Activated CD8-positive, alpha-beta memory T cell treated with anti-CD3 and anti-CD28 coated beads, Interleukin-2, amount 10 ng/mL, durations not matched to agents 7 days and 5 days (primary cell): ENCODE results near the gene NTRK3. TPM values are rescaled to one million over a fixed set of nuclear protein-coding genes. Genes with fewer than 3 reads are reported as not detected.

ENCODE experiments used
- ATAC-seq: fragments of 150-1000 bp; cut with Tn5 transposase; one replicate; pipeline ENCODE4 v1.10.0; 2021; ENCODE audit warnings: moderate library complexity
- CTCF ChIA-PET: fragments of 350-600 bp; sonication (Branson Sonifier 250); formaldehyde crosslinking; loops from one replicate; lab custom pipeline; 2021; ENCODE audit warnings: antibody characterized with exemption; lab: Charles Lee
- DNase-seq: peaks from one replicate; pipeline ENCODE4 v3.0.0-alpha.2; 2020
- H3K27ac Mint-ChIP-seq: one replicate; pipeline ENCODE4 v1.8.0; 2021; ENCODE audit warnings: mild to moderate bottlenecking, mixed read lengths
- H3K27me3 Mint-ChIP-seq: one replicate; pipeline ENCODE4 v1.8.0; 2021; ENCODE audit warnings: mixed read lengths
- H3K36me3 Mint-ChIP-seq: one replicate; pipeline ENCODE4 v1.8.0; 2021; ENCODE audit warnings: mild to moderate bottlenecking, mixed read lengths
- H3K4me1 Mint-ChIP-seq: one replicate; pipeline ENCODE4 v1.8.0; 2021; ENCODE audit warnings: mixed read lengths
- H3K4me3 Mint-ChIP-seq: one replicate; pipeline ENCODE4 v1.8.0; 2021; ENCODE audit warnings: mild to moderate bottlenecking, moderate library complexity, mixed read lengths
- H3K9me3 Mint-ChIP-seq: one replicate; pipeline ENCODE4 v1.8.0; 2022; ENCODE audit warnings: low read depth, mixed read lengths
- total RNA-seq, 2 experiments: library from RNA; stranded (reverse); gene quantifications; one replicate each; pipeline ENCODE4 v1.2.3, GENCODE V29; 2021

Gene NTRK3
- total RNA-seq, 2 experiments from 2014 or later = not detected

DNA sequence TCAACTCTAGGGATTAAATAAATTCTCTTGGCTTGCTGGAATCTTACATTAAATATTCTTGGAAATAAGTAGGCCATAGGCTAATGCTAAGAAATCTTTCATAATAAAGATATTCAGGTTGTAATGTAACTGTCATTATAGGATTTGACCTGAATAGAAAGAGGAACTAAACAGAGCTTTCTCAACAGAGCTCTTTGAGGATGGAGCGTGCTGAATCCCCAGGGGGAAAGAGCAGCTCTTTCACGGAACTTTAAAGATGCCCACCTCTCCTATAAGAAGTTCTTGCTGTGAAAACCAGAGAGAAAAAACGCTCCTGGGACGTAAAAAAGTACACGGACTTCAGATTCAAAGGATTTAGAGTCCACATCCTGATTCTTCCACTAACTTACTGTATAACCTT, 77.9 kb downstream of the NTRK3 start:
- H3K27ac Mint-ChIP-seq = no peak overlapping the region
- ATAC-seq (no peak), DNase-seq (no peak)
- no peak overlapping the region for H3K4me3 Mint-ChIP-seq
- no peaks in the 10 kb centered on the region for H3K27me3 Mint-ChIP-seq
- CTCF ChIA-PET = no interaction called here
- H3K4me1 Mint-ChIP-seq = no peaks in the 10 kb centered on the region
- no peaks in the 10 kb centered on the region for H3K36me3 Mint-ChIP-seq
- H3K9me3 Mint-ChIP-seq = no peaks in the 10 kb centered on the region

GRCh38 chr15:88177451-88177850, 79.1 kb downstream of the NTRK3 start:
- CTCF ChIA-PET = no interaction called here
- H3K4me3 Mint-ChIP-seq = no peak overlapping the region
- no peaks in the 10 kb centered on the region for H3K27me3 Mint-ChIP-seq
- no peak overlapping the region for H3K27ac Mint-ChIP-seq
- DNase-seq (no peak), ATAC-seq (no peak)
- no peaks in the 10 kb centered on the region for H3K4me1 Mint-ChIP-seq
- H3K9me3 Mint-ChIP-seq = no peaks in the 10 kb centered on the region
- H3K36me3 Mint-ChIP-seq = no peaks in the 10 kb centered on the region

GRCh38 chr15:88174571-88174970, 82.0 kb downstream of the NTRK3 start:
- H3K9me3 Mint-ChIP-seq = no peaks in the 10 kb centered on the region
- no peak overlapping the region for H3K27ac Mint-ChIP-seq
- H3K4me3 Mint-ChIP-seq = no peak overlapping the region
- no peaks in the 10 kb centered on the region for H3K4me1 Mint-ChIP-seq
- ATAC-seq = no peak
- H3K36me3 Mint-ChIP-seq = no peaks in the 10 kb centered on the region
- CTCF ChIA-PET = no interaction called here
- no peaks in the 10 kb centered on the region for H3K27me3 Mint-ChIP-seq
- DNase-seq = no peak

DNA sequence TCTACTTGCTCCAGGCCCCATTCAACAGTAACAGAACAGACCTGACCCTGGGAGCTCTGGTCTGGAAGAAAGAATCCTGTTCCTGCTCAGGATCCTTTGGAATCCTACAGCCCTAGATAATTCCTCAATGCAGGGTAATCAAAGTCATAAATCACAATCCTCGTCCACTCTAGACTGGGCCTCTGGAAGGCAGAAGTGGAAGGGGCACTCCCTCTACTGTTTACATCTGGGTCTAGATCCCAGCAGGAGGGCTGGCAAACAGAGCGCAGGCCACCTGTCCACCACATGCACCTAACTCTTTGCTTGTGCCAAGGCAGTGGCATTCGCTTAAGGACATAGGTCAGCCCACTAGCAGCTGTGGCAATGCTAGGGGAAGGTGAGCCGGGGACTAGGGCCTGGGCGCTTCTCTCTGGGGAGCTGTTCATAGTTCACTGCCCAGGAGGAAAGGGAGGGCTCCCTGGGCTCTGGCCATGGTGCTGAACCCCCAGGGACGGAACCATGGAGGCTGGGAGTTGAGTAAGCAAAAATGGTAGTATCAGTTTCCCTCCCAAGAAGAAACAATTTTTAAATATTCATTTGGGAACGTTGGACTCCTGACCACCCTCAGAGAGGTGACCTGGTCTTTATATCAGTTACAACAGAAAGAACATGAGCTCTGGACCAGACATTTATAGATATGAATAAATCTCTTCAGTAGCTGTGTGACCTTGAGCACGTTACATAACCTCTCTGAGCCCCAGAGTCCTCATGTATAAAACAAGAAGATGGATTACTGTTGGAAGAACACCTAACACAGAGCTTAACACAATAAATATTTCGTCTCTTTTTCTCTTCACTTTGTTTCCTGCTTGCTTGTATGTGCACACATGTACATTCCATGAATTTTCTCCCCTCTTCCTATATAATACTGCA, 90.2 kb downstream of the NTRK3 start:
- ATAC-seq (no peak), DNase-seq (no peak)
- no peaks in the 10 kb centered on the region for H3K4me1 Mint-ChIP-seq
- H3K27ac Mint-ChIP-seq = no peak overlapping the region
- H3K27me3 Mint-ChIP-seq = no peaks in the 10 kb centered on the region
- CTCF ChIA-PET = no interaction called here
- no peaks in the 10 kb centered on the region for H3K9me3 Mint-ChIP-seq
- H3K36me3 Mint-ChIP-seq = no peaks in the 10 kb centered on the region
- H3K4me3 Mint-ChIP-seq = no peak overlapping the region

DNA sequence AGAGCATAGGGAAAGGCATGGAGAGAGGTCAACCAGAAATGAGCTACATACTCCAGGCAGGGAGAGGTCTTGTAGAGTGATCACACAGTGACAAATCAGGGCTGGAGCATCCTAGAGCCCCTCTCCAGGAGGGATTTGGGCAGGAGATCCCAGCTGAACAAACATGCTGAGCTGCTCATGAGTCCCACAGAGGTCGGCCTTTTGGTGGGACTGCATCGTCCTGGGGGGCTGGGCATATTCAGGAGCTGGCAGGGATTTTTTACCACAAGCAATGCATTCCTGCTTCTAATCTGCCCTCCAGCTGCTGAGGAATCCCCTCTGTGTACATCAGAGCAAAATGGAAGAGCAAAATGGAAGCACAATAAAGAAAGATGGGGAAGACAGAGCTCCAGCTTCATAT, 94.9 kb downstream of the NTRK3 start:
- DNase-seq (no peak), ATAC-seq (no peak)
- no peaks in the 10 kb centered on the region for H3K27me3 Mint-ChIP-seq
- H3K27ac Mint-ChIP-seq = no peak overlapping the region
- H3K4me1 Mint-ChIP-seq = no peaks in the 10 kb centered on the region
- H3K36me3 Mint-ChIP-seq = no peaks in the 10 kb centered on the region
- CTCF ChIA-PET = no interaction called here
- no peaks in the 10 kb centered on the region for H3K9me3 Mint-ChIP-seq
- H3K4me3 Mint-ChIP-seq = no peak overlapping the region

- CTCF ChIA-PET = no interaction called here
- Mint-ChIP-seq H3K4me1 (no peaks in the 10 kb centered on the region), H3K36me3 (no peaks in the 10 kb centered on the region)
Observed at GRCh38 chr15:88155310-88155709, 101.2 kb downstream of the NTRK3 start.

DNA sequence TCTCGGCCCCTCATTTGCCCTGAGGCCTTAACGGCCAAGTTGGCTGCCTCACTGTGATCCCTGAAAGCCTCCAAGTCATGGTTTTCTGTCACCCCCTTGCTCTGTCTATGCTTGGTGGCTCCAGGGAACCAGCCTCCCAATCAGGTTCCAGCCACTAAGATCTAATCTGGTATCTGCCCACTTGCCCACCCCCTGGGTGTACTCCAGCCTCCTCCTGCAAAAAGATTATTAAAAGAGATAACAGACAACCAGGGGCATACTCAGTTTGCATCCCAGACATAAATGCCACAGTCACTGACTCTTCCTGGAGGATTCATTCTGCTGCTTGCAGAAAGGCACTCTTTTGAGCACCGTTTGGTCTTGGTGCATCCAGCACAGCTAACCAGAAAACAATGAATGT, 103.9 kb downstream of the NTRK3 start:
- Mint-ChIP-seq H3K4me1 (no peaks in the 10 kb centered on the region), H3K9me3 (no peaks in the 10 kb centered on the region), H3K36me3 (no peaks in the 10 kb centered on the region), H3K27ac (no peak overlapping the region), H3K4me3 (no peak overlapping the region), H3K27me3 (no peaks in the 10 kb centered on the region)
- no peak for ATAC-seq
- DNase-seq = no peak
- CTCF ChIA-PET = no interaction called here

More at GRCh38 chr15:88155310-88155709, 101.2 kb downstream of the NTRK3 start:
- Mint-ChIP-seq H3K9me3 (no peaks in the 10 kb centered on the region), H3K27me3 (no peaks in the 10 kb centered on the region), H3K27ac (no peak overlapping the region), H3K4me3 (no peak overlapping the region)
- DNase-seq (no peak), ATAC-seq (no peak)

DNA sequence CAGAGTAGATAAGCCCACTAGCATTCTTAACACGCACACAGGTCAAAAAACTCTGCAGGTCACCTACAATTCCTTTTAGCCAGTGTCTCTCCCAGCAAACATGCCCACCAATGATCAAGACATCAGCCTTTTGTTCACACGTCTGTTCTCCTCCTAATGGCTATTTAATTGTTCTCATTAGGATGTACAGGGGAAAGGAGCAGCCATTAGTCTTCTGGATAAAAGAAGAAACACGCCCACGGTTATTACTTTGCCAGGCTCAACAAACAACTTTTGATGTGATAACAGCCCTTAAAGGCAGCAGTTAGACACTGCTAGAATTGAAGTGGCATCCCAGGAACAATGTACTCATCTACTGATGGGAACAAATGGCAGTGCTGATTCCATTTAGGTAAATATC, 108.8 kb downstream of the NTRK3 start:
- Mint-ChIP-seq H3K4me1 (no peaks in the 10 kb centered on the region), H3K9me3 (no peaks in the 10 kb centered on the region), H3K36me3 (no peaks in the 10 kb centered on the region), H3K4me3 (no peak overlapping the region), H3K27ac (no peak overlapping the region), H3K27me3 (no peaks in the 10 kb centered on the region)
- ATAC-seq (no peak), DNase-seq (no peak)
- CTCF ChIA-PET = no interaction called here

DNA sequence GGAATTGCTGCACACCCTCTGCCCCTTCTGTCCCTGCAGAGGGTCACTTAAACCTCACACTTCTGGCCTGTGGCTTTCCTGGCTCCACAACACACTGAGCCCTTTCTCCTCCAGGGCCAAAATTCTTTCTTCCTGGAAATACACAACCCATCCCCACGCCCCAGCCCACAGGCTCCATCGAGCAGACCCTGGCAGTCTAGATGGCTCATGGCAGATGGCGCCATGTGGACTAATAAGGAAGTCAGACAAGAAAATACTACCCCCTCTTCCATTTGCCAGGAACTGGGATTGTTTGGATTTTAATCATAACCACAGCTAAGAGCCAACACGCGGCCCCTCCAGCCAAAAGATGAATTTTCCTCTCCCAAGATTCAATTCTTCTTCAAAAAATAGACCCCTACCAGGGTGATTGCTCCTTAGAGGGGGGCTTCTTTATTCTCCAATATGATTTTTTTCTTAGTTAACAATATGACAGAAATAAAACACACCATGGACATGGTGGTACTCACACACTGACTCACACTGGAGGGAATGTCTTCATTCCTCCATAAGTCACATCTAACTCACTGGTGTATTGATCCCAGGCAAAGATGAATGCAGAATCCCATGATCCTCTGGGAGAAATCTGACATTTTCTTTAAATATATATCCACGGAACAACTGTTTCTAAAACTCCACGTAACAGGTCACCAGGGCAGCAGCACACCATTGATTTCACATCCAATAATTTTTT, 111.5 kb downstream of the NTRK3 start:
- Mint-ChIP-seq H3K36me3 (no peaks in the 10 kb centered on the region), H3K27me3 (no peaks in the 10 kb centered on the region), H3K27ac (no peak overlapping the region), H3K4me3 (no peak overlapping the region), H3K9me3 (no peaks in the 10 kb centered on the region), H3K4me1 (no peaks in the 10 kb centered on the region)
- ATAC-seq (no peak), DNase-seq (no peak)
- CTCF ChIA-PET = no interaction called here

GRCh38 chr15:88142121-88142520, 114.4 kb downstream of the NTRK3 start:
- no peak for DNase-seq
- Mint-ChIP-seq H3K4me1 (no peaks in the 10 kb centered on the region), H3K27ac (no peak overlapping the region), H3K27me3 (no peaks in the 10 kb centered on the region), H3K4me3 (no peak overlapping the region), H3K9me3 (no peaks in the 10 kb centered on the region), H3K36me3 (no peaks in the 10 kb centered on the region)
- ATAC-seq = no peak
- CTCF ChIA-PET = no interaction called here

GRCh38 chr15:88141269-88141889, 115.2 kb downstream of the NTRK3 start:
- Mint-ChIP-seq H3K36me3 (no peaks in the 10 kb centered on the region), H3K27ac (no peak overlapping the region), H3K27me3 (no peaks in the 10 kb centered on the region), H3K4me1 (no peaks in the 10 kb centered on the region), H3K9me3 (peaks cover 2% of the 10 kb centered on the region), H3K4me3 (no peak overlapping the region)
- CTCF ChIA-PET = no interaction called here
- ATAC-seq (no peak), DNase-seq (no peak)

DNA sequence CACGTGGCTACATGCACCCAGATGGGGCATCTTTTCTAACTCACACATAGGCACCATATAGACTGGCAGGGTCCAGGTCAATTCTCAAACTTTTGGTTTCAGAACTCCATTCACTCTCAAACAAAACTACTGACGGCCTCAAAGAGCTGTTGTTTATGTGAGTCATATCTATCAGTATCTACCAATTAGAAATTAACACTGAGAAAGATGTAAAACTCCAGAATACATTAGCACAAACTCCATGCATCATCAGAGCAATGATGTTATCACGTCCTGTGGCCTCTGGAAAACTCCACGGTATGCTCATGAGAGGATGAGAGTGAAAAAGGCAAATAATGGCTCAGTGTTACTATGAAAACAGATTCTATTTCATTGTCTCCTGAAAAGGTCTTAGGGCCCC, 116.1 kb downstream of the NTRK3 start:
- Mint-ChIP-seq H3K27me3 (no peaks in the 10 kb centered on the region), H3K27ac (no peak overlapping the region), H3K4me3 (no peak overlapping the region), H3K36me3 (no peaks in the 10 kb centered on the region), H3K9me3 (peaks cover 2% of the 10 kb centered on the region), H3K4me1 (no peaks in the 10 kb centered on the region)
- DNase-seq (no peak), ATAC-seq (no peak)
- CTCF ChIA-PET = no interaction called here

- CTCF ChIA-PET = no interaction called here
- DNase-seq (no peak), ATAC-seq (no peak)
- H3K27ac Mint-ChIP-seq = no peak overlapping the region
- H3K36me3 Mint-ChIP-seq = no peaks in the 10 kb centered on the region
- no peaks in the 10 kb centered on the region for H3K27me3 Mint-ChIP-seq
- H3K9me3 Mint-ChIP-seq = peaks cover 2% of the 10 kb centered on the region
- no peak overlapping the region for H3K4me3 Mint-ChIP-seq
- H3K4me1 Mint-ChIP-seq = no peaks in the 10 kb centered on the region
Observed at GRCh38 chr15:88139936-88140335, 116.6 kb downstream of the NTRK3 start.

- peaks cover 2% of the 10 kb centered on the region for H3K4me1 Mint-ChIP-seq
- no peak for ATAC-seq
- peaks cover 2% of the 10 kb centered on the region for H3K9me3 Mint-ChIP-seq
- H3K36me3 Mint-ChIP-seq = no peaks in the 10 kb centered on the region
- no peak overlapping the region for H3K4me3 Mint-ChIP-seq
- H3K27ac Mint-ChIP-seq = no peak overlapping the region
- peaks cover 5% of the 10 kb centered on the region for H3K27me3 Mint-ChIP-seq
- no peak for DNase-seq
- CTCF ChIA-PET = no interaction called here
Observed at GRCh38 chr15:88133795-88134194, 122.7 kb downstream of the NTRK3 start.
